HG02763 (cell line): ENCODE results near the gene WNT7B.

Source experiments
- ATAC-seq: cut with Tn5 transposase; IDR thresholded peaks from one replicate; pipeline ENCODE4 v1.9.1; 2021; ENCODE audit warnings: mild to moderate bottlenecking, moderate library complexity; ENCODE audit not compliant: unreplicated experiment

Gene WNT7B

GRCh38 chr22:45997077-45997776 is 20.3 kb upstream of the WNT7B start:
- no peak for ATAC-seq

- no peak for ATAC-seq
Measured at GRCh38 chr22:45996241-45997076, 19.5 kb upstream of the WNT7B start.

GRCh38 chr22:45995405-45996101 is 18.6 kb upstream of the WNT7B start:
- ATAC-seq = no peak

GRCh38 chr22:45994491-45995404 is 17.8 kb upstream of the WNT7B start:
- ATAC-seq = no peak

- ATAC-seq = no peak
Measured at GRCh38 chr22:45993841-45994240, 16.9 kb upstream of the WNT7B start.

- no peak for ATAC-seq
Measured at GRCh38 chr22:45993143-45993692, 16.3 kb upstream of the WNT7B start.

- ATAC-seq = no peak
Measured at GRCh38 chr22:45992737-45993136, 15.8 kb upstream of the WNT7B start.

GRCh38 chr22:45991098-45991497 is 14.1 kb upstream of the WNT7B start:
- ATAC-seq = no peak

- ATAC-seq = no peak
Measured at GRCh38 chr22:45987136-45987861, 10.3 kb upstream of the WNT7B start.

- no peak for ATAC-seq
Measured at GRCh38 chr22:45984316-45984916, 7.5 kb upstream of the WNT7B start.

GRCh38 chr22:45983797-45984196 is 6.8 kb upstream of the WNT7B start:
- ATAC-seq = no peak

- ATAC-seq = no peak
Measured at GRCh38 chr22:45980761-45981160, 3.8 kb upstream of the WNT7B start.

- no peak for ATAC-seq
Measured at GRCh38 chr22:45980268-45980570, 3.3 kb upstream of the WNT7B start.

- ATAC-seq = no peak
Measured at GRCh38 chr22:45978275-45978713, 1.3 kb upstream of the WNT7B start.

- no peak for ATAC-seq
Measured at GRCh38 chr22:45977551-45978274, 751 bp upstream of the WNT7B start.

GRCh38 chr22:45976254-45977002 is 534 bp downstream of the WNT7B start:
- ATAC-seq = no peak

- no peak for ATAC-seq
Measured at GRCh38 chr22:45975164-45976161, 1.5 kb downstream of the WNT7B start.
